AG04450 (cell line): ENCODE measurements around the gene TYRO3. TPM values are rescaled to one million over a fixed set of nuclear protein-coding genes. Genes with fewer than 3 reads are reported as not detected.
A peak's percentile ranks its signal among the peaks of the same experiment; 100 is the strongest.

ENCODE experiments used
- CTCF ChIA-PET: fragments of 300-600, 350-600 bp; formaldehyde crosslinking; extraction: SDS; loops from one replicate; lab custom pipeline; 2022; ENCODE audit warnings: antibody characterized with exemption, inconsistent platforms; lab: Charles Lee
- POLR2A ChIA-PET: fragments of 350-600 bp; formaldehyde crosslinking; extraction: SDS; loops from one replicate; lab custom pipeline; 2021; ENCODE audit warnings: antibody characterized with exemption, inconsistent platforms; lab: Yijun Ruan, JAX
- DNase-seq: peaks from one replicate; pipeline ENCODE4 v3.0.0-alpha.2; 2011; ENCODE audit warnings: low read depth, low spot score
- H3K27ac ChIP-seq: one replicate; pipeline ENCODE4 v1.5.1; 2012; ENCODE audit warnings: low read depth, low read length, control low read depth
- H3K27me3 ChIP-seq: one replicate; pipeline ENCODE4 v1.6.0; 2012; ENCODE audit warnings: low read length; ENCODE audit not compliant: control insufficient read depth, insufficient read depth
- H3K4me3 ChIP-seq: 2 replicates; pipeline ENCODE4 v1.5.1; 2011; ENCODE audit warnings: mild to moderate bottlenecking, low read depth, low read length, control low read depth
- H3K9me3 ChIP-seq: 2 replicates; pipeline ENCODE4 v1.5.1; 2012; ENCODE audit warnings: low read length; ENCODE audit not compliant: control insufficient read depth, insufficient read depth
- polyA plus RNA-seq: library from polyadenylated mRNA; depleted of rRNA; stranded (reverse); fragments of >200 nt; gene quantifications from 2 replicates; pipeline ENCODE4 v1.2.3, GENCODE V29; 2011
- TF ChIP-seq, protein P1 (sequence below): IDR thresholded peaks from 2 replicates; pipeline ENCODE4 v1.5.1; 2011; ENCODE audit warnings: low read depth, low read length, control low read depth, inconsistent platforms

TYRO3 gene
- polyA plus RNA-seq, 1 experiment: 21.0 TPM

DNA sequence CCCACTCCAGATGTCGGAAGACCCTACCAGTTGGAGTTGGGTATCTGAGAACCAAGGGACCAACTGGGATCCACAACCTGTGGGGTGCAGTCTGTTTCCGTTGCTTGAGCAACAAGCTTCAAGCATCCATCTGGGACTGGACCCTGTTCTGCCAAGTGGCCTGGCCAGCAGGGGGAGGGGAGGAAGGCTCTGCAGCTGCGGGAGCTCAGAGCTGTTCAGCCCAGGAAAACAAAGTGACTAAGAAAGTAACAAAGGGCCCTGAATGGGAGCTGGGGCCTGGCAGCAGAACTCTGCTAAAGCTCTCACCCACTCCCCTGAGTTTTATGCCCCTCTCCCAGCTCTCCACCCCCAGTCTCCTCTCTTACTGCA, 2.7 kb downstream of the TYRO3 start:
- Histone ChIP-seq H3K27me3 (no peaks in the 10 kb centered on the region), H3K9me3 (no peaks in the 10 kb centered on the region), H3K4me3 (no peak overlapping the region), H3K27ac (peak overlapping the region; percentile 57)
- POLR2A ChIA-PET: interaction anchor here (0.6 to 1.2 kb wide), 2 partner anchors 18 to 123 kb away, joined by 4 to 8 read pairs; partner anchors contain the start of gene RPAP1
- CTCF ChIA-PET: interaction anchor here (1.3 to 2.0 kb wide), 3 partner anchors 24 to 96 kb away, joined by 3 to 15 read pairs (median 7); no protein-coding TSS in a partner anchor
- TF ChIP-seq, protein P1, sequence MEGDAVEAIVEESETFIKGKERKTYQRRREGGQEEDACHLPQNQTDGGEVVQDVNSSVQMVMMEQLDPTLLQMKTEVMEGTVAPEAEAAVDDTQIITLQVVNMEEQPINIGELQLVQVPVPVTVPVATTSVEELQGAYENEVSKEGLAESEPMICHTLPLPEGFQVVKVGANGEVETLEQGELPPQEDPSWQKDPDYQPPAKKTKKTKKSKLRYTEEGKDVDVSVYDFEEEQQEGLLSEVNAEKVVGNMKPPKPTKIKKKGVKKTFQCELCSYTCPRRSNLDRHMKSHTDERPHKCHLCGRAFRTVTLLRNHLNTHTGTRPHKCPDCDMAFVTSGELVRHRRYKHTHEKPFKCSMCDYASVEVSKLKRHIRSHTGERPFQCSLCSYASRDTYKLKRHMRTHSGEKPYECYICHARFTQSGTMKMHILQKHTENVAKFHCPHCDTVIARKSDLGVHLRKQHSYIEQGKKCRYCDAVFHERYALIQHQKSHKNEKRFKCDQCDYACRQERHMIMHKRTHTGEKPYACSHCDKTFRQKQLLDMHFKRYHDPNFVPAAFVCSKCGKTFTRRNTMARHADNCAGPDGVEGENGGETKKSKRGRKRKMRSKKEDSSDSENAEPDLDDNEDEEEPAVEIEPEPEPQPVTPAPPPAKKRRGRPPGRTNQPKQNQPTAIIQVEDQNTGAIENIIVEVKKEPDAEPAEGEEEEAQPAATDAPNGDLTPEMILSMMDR: peak; percentile 37
- peak; percentile 36 for DNase-seq

DNA sequence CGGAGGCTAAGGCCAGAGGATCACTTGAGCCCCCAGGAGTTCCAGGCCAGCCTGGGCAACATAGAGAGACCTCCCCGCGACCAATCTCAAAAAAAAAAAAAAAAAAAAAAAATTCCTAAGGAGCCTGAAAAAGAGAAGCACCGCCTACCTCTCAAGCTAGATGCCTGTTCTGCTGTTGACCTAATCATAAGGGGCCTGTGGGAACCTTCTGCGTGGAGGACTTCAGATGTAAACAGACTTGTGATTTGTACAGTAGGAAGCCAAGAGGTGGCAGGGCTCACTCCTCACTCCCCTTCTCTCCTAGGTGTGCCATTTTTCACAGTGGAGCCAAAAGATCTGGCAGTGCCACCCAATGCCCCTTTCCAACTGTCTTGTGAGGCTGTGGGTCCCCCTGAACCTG, 3.2 kb downstream of the TYRO3 start:
- POLR2A ChIA-PET: interaction anchor here (1.2 kb wide), 1 partner anchor 18 kb away, joined by 8 read pairs; the partner anchor contains the start of gene RPAP1
- no peaks in the 10 kb centered on the region for H3K27me3 ChIP-seq
- CTCF ChIA-PET: interaction anchor here (0.6 to 2.0 kb wide), 5 partner anchors 23 to 249 kb away, joined by 3 to 15 read pairs (median 4); no protein-coding TSS in a partner anchor
- H3K27ac ChIP-seq: peak overlapping the region; percentile 57
- no peak for DNase-seq
- H3K9me3 ChIP-seq: no peaks in the 10 kb centered on the region
- TF ChIP-seq, protein P1: no peak
- no peak overlapping the region for H3K4me3 ChIP-seq

DNA sequence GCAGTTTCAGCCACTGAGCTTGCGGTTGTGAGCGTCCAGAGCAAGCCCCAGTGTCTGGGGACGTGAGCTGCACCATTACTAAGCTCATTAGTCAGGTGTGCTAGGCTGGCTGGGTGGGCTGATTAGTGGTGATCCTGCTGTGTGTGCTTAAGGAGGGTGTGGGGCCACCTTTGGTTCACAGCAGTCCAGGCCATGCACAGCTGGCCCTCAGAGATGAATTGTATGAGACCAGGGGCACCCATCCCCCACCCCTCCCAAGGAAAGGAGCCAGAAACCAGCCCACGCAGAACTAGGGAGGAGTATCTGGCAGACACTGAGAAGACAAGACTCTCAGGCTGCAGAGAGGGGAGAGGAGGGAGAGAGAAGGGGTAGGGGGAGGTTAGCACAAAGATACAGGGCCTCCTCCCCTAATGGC, 3.8 kb downstream of the TYRO3 start:
- H3K4me3 ChIP-seq: no peak overlapping the region
- ChIA-PET POLR2A (interaction anchor here (1.2 kb wide), 1 partner anchor 19 kb away, joined by 8 read pairs; the partner anchor contains the start of gene RPAP1), CTCF (interaction anchor here (0.6 to 2.0 kb wide), 4 partner anchors 23 to 249 kb away, joined by 3 to 15 read pairs (median 6); no protein-coding TSS in a partner anchor)
- TF ChIP-seq, protein P1: no peak
- DNase-seq: no peak
- peak overlapping the region; percentile 21 for H3K27ac ChIP-seq
- no peaks in the 10 kb centered on the region for H3K27me3 ChIP-seq
- no peaks in the 10 kb centered on the region for H3K9me3 ChIP-seq

DNA sequence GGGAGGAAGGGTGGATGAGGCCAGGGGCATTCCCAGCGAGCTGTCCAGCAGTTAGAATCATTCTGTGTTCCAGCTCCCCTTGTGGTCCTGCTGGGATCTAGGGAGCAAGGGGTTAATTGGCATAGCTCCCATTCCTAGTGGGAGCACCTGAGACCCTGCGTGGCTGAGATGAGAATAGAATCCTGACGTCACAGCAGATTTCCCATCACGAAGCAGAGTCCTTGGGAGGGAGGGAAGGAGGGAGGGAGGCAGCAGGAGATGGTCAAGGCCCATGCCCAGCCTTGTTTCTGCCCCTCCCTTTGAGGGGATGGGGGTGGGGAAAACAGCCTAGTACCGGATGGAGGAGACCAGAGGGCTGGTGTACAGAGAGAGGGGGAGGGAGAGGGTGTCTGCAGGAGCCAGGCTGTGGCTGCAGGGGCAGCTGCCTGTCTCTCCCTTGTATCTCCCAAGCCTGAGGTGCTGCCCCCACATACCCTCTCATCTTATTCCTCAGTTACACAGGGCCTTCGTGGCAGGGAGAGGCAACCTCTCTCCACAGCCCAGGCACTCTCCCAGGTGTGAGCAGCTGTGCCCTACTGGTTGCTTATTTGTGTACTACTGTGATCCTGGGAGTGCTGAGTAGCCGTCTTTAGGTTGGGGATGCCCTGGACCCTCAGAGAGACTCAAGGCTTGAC, 5.4 kb downstream of the TYRO3 start:
- DNase-seq: no peak
- no peak overlapping the region for H3K4me3 ChIP-seq
- H3K27ac ChIP-seq: no peak overlapping the region
- no peaks in the 10 kb centered on the region for H3K27me3 ChIP-seq
- ChIA-PET POLR2A (interaction anchor here (0.7 kb wide), 1 partner anchor 146 kb away, joined by 5 read pairs; no protein-coding TSS in a partner anchor), CTCF (interaction anchor here (1.0 kb wide), 1 partner anchor 39 kb away, joined by 4 read pairs; no protein-coding TSS in a partner anchor)
- TF ChIP-seq, protein P1: no peak
- no peaks in the 10 kb centered on the region for H3K9me3 ChIP-seq

DNA sequence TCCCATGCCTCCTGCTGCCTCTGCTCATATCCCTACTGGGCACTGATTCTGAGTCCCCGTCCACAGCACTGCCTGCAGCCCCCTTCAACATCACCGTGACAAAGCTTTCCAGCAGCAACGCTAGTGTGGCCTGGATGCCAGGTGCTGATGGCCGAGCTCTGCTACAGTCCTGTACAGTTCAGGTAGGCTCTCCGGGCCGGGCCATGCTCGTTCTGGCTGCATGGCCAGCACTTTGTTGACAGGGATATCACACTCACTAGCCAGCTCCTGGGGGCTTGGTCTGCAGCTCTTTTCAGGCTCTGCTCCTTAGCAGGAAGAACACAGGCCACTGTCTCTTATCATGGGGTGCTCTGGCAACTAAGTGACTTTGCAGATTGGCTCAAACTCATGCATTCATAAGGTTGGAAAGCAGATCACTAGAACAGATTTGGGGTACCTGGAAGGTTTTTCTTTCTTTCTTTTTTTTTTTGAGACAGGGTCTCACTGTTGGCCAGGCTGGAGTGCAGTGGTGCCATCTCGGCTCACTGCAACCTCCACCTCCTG, 6.0 kb downstream of the TYRO3 start:
- CTCF ChIA-PET: no interaction called here
- TF ChIP-seq, protein P1: no peak
- Histone ChIP-seq H3K4me3 (no peak overlapping the region), H3K9me3 (no peaks in the 10 kb centered on the region), H3K27me3 (no peaks in the 10 kb centered on the region), H3K27ac (no peak overlapping the region)
- DNase-seq: no peak
- POLR2A ChIA-PET: no interaction called here
